Subcutaneous adipose tissue (tissue), 4 donors: ENCODE results near the gene HRG. TPM values are rescaled to one million over a fixed set of nuclear protein-coding genes. Genes with fewer than 3 reads are reported as not detected.

Experiments used
- total RNA-seq, 4 donors: library from RNA; depleted of rRNA; stranded (reverse); fragments of >200 nt; gene quantifications; one replicate each; pipeline ENCODE4 v1.1.0, GENCODE V29; 2016
- TF ChIP-seq, protein P1 (sequence below): fragments of 450-650 bp; IDR thresholded peaks from one replicate; pipeline ENCODE4 v1.5.1; 2016; ENCODE audit warnings: low read depth, mild to moderate bottlenecking, control low read depth, antibody characterized with exemption, moderate library complexity

Gene HRG, protein sequence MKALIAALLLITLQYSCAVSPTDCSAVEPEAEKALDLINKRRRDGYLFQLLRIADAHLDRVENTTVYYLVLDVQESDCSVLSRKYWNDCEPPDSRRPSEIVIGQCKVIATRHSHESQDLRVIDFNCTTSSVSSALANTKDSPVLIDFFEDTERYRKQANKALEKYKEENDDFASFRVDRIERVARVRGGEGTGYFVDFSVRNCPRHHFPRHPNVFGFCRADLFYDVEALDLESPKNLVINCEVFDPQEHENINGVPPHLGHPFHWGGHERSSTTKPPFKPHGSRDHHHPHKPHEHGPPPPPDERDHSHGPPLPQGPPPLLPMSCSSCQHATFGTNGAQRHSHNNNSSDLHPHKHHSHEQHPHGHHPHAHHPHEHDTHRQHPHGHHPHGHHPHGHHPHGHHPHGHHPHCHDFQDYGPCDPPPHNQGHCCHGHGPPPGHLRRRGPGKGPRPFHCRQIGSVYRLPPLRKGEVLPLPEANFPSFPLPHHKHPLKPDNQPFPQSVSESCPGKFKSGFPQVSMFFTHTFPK
- not detected for total RNA-seq

DNA sequence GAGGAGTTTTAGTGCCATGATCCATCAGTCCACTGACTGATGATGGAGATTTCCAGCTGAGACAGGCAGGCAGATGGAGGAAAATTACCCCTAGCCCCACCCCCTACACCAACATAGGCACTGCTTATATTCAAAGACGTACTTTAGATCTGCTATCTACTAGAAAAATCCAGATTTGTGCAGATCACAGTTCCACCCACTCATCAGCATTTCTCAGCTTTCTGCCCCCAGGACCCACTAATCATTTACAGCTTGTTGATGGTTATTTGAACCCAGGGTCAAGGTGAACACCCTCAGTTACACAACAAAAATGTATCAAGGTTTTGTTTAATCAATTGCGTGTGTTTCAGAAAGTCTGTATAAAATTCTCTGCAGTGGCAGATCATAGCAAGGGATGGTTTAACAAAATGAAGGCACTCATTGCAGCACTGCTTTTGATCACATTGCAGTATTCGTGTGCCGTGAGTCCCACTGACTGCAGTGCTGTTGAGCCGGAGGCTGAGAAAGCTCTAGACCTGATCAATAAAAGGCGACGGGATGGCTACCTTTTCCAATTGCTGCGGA is at the start of gene HRG:
HRG (plus strand) TSS at position 390 of the 564 bp plus-strand sequence; CDS start at position 408, 18 bp downstream.
- TF ChIP-seq, protein P1, sequence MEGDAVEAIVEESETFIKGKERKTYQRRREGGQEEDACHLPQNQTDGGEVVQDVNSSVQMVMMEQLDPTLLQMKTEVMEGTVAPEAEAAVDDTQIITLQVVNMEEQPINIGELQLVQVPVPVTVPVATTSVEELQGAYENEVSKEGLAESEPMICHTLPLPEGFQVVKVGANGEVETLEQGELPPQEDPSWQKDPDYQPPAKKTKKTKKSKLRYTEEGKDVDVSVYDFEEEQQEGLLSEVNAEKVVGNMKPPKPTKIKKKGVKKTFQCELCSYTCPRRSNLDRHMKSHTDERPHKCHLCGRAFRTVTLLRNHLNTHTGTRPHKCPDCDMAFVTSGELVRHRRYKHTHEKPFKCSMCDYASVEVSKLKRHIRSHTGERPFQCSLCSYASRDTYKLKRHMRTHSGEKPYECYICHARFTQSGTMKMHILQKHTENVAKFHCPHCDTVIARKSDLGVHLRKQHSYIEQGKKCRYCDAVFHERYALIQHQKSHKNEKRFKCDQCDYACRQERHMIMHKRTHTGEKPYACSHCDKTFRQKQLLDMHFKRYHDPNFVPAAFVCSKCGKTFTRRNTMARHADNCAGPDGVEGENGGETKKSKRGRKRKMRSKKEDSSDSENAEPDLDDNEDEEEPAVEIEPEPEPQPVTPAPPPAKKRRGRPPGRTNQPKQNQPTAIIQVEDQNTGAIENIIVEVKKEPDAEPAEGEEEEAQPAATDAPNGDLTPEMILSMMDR = no peak

DNA sequence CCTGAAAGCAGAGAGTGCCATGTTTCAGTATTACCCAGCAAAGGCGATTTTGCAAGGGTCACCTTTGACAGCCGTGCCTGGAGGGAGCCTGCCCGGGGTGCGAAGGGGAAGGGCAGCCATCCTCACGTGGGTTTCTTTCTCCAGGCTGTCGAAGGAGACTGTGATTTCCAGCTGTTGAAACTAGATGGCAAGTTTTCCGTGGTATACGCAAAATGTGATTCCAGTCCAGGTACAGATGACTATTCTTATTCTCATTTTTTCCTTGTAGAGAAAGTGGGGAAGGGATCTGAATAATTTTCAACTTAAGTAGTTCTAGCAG is 49.6 kb upstream of the HRG start:
- TF ChIP-seq, protein P1 = no peak

DNA sequence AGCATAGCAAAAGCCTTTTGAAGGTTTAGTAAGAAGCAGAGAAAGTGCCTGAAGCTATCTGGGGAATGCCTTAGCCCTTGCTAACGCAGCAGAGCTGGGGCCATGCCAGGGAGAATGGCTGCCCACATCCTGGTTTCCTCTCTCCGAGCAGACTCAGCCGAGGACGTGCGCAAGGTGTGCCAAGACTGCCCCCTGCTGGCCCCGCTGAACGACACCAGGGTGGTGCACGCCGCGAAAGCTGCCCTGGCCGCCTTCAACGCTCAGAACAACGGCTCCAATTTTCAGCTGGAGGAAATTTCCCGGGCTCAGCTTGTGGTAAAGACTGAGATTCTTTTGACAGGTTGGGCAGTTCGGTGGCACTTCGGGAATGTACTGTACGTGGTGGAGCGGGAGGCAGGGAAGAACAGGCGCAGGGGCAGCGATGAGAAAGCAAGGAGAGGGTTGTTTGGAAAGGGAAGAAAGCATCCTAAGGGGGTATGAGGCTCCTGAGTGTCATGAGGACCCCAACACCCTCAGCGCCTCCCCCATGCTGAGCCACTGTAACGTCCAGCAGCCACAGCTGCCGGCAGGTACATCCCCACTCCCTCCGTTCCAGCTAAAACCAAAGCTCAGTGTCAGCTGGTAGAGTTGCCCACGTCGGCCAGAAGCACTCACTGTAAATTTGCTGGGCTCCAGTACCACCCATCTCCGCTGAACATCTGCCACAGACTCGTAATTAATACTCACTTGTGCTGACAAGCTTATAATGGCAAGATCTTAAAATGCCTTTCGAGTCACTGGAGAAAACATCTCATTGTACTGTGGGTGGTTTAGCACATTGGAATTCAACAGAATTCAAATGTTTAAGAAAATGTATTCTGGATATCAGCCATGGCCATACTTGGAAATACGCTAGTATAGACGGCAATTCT is 48.5 kb upstream of the HRG start:
- TF ChIP-seq, protein P1 = no peak

DNA sequence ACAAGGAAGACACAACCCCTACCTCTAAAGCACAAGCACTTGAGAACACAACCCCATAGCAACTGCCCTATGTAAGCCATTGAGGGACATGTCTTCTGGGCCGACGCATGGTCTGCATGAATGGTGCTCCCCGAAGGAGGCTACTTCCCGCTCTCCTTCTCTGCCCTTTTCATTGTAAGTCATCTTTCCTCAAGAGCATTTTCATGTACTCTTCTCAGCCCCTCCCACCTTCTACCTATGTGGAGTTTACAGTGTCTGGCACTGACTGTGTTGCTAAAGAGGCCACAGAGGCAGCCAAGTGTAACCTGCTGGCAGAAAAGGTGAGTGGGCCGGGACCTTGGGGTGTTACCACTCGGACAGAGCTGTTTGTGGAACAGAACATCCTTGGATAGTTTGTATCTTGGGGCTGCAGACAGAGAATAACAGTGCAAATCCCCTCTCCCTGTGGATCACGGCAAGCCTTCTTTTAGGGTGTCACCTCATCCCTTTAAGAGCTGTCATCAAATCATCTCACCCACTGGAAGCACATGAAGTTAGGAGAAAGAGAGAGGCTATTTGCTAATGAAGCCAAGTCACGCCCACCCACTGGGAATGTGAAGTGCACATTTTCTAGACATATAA is 47.4 kb upstream of the HRG start:
- TF ChIP-seq, protein P1 = no peak

DNA sequence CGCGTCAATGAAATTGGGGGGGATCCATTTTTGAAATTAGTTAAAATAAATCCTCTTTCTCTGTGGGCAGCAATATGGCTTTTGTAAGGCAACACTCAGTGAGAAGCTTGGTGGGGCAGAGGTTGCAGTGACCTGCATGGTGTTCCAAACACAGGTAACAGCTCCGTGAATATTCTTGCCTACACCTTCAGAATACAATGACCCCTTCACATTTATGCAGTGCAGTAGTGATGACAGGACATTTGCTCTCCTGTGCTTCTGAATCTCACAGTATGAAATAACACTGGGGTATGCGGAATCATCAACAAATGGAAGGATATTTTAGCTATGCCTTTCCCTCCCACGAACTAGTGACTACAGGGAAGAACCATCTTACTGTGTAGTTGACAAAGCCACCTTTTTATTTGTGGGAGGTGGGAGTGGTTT is 46.0 kb upstream of the HRG start:
- TF ChIP-seq, protein P1 = no peak

DNA sequence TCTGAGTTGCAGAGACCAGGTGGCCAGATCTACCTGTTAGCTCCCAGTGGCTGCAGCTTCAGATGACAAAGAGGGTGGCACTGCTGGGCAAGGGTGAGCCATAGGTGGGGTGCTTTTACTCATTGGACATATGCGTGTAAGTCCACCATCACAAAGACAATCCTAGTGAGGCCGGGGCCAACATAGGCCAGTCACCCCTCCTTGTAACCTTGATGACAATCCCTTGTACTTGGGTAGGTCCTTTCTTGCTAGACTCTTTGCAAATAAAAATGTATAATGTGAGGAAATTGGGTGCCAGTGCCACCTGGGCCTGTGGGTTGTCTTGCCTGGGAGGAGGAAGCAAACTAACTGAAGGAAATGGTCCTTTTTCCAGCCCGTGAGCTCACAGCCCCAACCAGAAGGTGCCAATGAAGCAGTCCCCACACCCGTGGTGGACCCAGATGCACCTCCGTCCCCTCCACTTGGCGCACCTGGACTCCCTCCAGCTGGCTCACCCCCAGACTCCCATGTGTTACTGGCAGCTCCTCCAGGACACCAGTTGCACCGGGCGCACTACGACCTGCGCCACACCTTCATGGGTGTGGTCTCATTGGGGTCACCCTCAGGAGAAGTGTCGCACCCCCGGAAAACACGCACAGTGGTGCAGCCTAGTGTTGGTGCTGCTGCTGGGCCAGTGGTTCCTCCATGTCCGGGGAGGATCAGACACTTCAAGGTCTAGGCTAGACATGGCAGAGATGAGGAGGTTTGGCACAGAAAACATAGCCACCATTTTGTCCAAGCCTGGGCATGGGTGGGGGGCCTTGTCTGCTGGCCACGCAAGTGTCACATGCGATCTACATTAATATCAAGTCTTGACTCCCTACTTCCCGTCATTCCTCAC is 45.4 kb upstream of the HRG start:
- TF ChIP-seq, protein P1 = no peak
